Measurements from ENCODE around the gene MELTF. TPM values are rescaled to one million over a fixed set of nuclear protein-coding genes. Genes with fewer than 3 reads are reported as not detected.

MELTF gene
- total RNA-seq, 1 experiment from 2014 or later, result 7.3 TPM

DNA sequence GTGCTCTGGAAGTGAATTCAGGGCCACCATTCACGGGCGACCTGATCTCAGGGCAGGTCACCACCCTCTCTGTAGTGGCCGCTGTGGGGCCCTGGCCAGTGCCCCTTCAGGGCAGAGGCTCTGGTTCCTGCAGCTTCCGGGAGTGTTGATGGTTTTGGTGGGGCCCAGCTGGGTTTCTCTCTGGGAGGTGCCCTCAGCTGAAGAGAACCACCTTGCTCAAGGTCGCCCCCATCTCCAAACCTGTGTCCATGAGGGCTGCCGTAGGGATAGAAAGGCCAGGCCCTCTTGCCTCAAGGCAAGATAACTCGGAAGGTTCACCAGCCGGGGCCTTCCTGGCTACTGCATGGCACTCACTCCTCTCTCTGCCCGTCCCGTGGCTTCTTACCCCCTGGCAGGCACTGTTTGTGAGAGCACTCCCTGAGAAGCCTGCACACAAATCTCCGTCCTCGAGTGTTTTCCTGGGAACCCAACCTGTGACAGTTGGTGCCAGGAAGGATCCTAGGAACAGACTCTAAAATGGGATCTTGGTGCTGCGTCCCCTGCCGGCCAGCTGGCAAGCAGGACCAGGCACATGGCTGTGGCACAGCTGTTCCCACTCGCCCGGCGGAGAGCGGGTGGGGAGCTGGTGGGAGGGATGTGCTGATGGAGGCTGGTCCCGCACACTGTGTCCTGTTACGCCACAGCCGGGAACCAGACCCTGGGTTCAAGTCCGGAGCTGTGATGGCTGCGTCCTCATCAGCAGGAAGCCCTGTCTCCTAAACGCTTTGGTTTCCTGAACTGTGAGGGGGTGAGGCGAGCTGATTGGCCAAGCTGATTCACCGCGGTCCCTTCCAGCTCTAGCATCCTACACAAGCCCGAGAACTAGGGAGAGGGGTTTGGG is 37.8 kb downstream of the MELTF start:
- Mint-ChIP-seq H3K27ac (no peak overlapping the region), H3K36me3 (no peaks in the 10 kb centered on the region), H3K9me3 (0 out of 2 replicates have a peak, but pooled peaks cover 2% of the 10 kb centered on the region), H3K4me3 (no peak overlapping the region), H3K27me3 (ENCODE audit: low read depth) (no peaks in the 10 kb centered on the region; the same call in 1 of the 2 replicates), H3K4me1 (0 out of 2 replicates have a peak, but pooled peaks cover 2% of the 10 kb centered on the region)
- POLR2A ChIA-PET, result no interaction called here
- ATAC-seq, result no peak
- CTCF ChIA-PET, result interaction anchor here (0.6 to 2.4 kb wide), 4 partner anchors 12 to 196 kb away, joined by 4 to 6 read pairs (median 4); partner anchors contain the start of gene MELTF
- DNase-seq (ENCODE audit: low spot score), result no peak
- TF ChIP-seq, protein P1, sequence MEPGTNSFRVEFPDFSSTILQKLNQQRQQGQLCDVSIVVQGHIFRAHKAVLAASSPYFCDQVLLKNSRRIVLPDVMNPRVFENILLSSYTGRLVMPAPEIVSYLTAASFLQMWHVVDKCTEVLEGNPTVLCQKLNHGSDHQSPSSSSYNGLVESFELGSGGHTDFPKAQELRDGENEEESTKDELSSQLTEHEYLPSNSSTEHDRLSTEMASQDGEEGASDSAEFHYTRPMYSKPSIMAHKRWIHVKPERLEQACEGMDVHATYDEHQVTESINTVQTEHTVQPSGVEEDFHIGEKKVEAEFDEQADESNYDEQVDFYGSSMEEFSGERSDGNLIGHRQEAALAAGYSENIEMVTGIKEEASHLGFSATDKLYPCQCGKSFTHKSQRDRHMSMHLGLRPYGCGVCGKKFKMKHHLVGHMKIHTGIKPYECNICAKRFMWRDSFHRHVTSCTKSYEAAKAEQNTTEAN (CRISPR knock-in tag; IDR thresholded peaks at IDR 0.05), result no peak
- TF ChIP-seq, protein P2, sequence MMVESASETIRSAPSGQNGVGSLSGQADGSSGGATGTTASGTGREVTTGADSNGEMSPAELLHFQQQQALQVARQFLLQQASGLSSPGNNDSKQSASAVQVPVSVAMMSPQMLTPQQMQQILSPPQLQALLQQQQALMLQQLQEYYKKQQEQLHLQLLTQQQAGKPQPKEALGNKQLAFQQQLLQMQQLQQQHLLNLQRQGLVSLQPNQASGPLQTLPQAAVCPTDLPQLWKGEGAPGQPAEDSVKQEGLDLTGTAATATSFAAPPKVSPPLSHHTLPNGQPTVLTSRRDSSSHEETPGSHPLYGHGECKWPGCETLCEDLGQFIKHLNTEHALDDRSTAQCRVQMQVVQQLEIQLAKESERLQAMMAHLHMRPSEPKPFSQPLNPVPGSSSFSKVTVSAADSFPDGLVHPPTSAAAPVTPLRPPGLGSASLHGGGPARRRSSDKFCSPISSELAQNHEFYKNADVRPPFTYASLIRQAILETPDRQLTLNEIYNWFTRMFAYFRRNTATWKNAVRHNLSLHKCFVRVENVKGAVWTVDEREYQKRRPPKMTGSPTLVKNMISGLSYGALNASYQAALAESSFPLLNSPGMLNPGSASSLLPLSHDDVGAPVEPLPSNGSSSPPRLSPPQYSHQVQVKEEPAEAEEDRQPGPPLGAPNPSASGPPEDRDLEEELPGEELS (CRISPR knock-in tag; IDR thresholded peaks at IDR 0.05), result no peak
- TF ChIP-seq HMGA2 (CRISPR knock-in tag; IDR thresholded peaks at IDR 0.05), result no peak
- TF ChIP-seq, protein P3, sequence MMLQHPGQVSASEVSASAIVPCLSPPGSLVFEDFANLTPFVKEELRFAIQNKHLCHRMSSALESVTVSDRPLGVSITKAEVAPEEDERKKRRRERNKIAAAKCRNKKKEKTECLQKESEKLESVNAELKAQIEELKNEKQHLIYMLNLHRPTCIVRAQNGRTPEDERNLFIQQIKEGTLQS (CRISPR knock-in tag; conservative IDR thresholded peaks at IDR 0.05), result no peak

DNA sequence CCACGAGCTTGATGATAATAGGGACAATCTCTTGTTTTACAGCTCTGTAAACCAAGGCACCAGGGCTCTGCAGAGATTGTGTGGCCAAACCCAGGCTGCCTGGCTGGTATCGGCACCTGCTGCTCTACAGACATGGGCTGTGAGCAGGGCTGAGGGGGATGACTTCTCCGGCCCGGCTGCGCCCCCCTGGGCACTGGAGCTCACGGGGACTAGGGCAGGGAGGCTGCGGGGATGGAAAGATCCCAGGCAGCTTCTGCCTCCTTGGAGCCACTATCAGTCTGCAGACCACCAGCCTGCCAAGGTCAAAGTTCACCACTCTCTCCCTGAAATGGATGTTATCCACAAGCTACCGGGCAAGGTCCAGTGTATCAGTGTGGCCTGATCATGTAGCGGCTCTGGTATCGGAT is 39.0 kb downstream of the MELTF start:
- TF ChIP-seq ZNF263 (CRISPR knock-in tag; IDR thresholded peaks at IDR 0.05; ENCODE audit: low read depth), result no peak
- TF ChIP-seq, protein P4, sequence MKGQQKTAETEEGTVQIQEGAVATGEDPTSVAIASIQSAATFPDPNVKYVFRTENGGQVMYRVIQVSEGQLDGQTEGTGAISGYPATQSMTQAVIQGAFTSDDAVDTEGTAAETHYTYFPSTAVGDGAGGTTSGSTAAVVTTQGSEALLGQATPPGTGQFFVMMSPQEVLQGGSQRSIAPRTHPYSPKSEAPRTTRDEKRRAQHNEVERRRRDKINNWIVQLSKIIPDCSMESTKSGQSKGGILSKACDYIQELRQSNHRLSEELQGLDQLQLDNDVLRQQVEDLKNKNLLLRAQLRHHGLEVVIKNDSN (CRISPR knock-in tag; IDR thresholded peaks at IDR 0.05), result no peak
- TF ChIP-seq, protein P5, sequence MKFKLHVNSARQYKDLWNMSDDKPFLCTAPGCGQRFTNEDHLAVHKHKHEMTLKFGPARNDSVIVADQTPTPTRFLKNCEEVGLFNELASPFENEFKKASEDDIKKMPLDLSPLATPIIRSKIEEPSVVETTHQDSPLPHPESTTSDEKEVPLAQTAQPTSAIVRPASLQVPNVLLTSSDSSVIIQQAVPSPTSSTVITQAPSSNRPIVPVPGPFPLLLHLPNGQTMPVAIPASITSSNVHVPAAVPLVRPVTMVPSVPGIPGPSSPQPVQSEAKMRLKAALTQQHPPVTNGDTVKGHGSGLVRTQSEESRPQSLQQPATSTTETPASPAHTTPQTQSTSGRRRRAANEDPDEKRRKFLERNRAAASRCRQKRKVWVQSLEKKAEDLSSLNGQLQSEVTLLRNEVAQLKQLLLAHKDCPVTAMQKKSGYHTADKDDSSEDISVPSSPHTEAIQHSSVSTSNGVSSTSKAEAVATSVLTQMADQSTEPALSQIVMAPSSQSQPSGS (CRISPR knock-in tag; IDR thresholded peaks at IDR 0.05; ENCODE audit: borderline replicate concordance, low read depth), result no peak
- TF ChIP-seq, protein P6, sequence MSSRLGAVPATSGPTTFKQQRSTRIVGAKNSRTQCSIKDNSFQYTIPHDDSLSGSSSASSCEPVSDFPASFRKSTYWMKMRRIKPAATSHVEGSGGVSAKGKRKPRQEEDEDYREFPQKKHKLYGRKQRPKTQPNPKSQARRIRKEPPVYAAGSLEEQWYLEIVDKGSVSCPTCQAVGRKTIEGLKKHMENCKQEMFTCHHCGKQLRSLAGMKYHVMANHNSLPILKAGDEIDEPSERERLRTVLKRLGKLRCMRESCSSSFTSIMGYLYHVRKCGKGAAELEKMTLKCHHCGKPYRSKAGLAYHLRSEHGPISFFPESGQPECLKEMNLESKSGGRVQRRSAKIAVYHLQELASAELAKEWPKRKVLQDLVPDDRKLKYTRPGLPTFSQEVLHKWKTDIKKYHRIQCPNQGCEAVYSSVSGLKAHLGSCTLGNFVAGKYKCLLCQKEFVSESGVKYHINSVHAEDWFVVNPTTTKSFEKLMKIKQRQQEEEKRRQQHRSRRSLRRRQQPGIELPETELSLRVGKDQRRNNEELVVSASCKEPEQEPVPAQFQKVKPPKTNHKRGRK (CRISPR knock-in tag; IDR thresholded peaks at IDR 0.05; ENCODE audit: borderline replicate concordance), result no peak
- TF ChIP-seq ZNF138 (CRISPR knock-in tag; conservative IDR thresholded peaks at IDR 0.05), result no peak
- TF ChIP-seq, protein P7, sequence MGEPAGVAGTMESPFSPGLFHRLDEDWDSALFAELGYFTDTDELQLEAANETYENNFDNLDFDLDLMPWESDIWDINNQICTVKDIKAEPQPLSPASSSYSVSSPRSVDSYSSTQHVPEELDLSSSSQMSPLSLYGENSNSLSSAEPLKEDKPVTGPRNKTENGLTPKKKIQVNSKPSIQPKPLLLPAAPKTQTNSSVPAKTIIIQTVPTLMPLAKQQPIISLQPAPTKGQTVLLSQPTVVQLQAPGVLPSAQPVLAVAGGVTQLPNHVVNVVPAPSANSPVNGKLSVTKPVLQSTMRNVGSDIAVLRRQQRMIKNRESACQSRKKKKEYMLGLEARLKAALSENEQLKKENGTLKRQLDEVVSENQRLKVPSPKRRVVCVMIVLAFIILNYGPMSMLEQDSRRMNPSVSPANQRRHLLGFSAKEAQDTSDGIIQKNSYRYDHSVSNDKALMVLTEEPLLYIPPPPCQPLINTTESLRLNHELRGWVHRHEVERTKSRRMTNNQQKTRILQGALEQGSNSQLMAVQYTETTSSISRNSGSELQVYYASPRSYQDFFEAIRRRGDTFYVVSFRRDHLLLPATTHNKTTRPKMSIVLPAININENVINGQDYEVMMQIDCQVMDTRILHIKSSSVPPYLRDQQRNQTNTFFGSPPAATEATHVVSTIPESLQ (CRISPR knock-in tag; IDR thresholded peaks at IDR 0.05), result no peak
- TF ChIP-seq ZNF396 (CRISPR knock-in tag; IDR thresholded peaks at IDR 0.05; ENCODE audit: borderline replicate concordance), result no peak
- no peak for TF ChIP-seq NFATC4 (CRISPR knock-in tag; IDR thresholded peaks at IDR 0.05)
- TF ChIP-seq GRHL2 (CRISPR knock-in tag; IDR thresholded peaks at IDR 0.05; ENCODE audit: insufficient replicate concordance, severe bottlenecking), result no peak
- TF ChIP-seq, protein P8, sequence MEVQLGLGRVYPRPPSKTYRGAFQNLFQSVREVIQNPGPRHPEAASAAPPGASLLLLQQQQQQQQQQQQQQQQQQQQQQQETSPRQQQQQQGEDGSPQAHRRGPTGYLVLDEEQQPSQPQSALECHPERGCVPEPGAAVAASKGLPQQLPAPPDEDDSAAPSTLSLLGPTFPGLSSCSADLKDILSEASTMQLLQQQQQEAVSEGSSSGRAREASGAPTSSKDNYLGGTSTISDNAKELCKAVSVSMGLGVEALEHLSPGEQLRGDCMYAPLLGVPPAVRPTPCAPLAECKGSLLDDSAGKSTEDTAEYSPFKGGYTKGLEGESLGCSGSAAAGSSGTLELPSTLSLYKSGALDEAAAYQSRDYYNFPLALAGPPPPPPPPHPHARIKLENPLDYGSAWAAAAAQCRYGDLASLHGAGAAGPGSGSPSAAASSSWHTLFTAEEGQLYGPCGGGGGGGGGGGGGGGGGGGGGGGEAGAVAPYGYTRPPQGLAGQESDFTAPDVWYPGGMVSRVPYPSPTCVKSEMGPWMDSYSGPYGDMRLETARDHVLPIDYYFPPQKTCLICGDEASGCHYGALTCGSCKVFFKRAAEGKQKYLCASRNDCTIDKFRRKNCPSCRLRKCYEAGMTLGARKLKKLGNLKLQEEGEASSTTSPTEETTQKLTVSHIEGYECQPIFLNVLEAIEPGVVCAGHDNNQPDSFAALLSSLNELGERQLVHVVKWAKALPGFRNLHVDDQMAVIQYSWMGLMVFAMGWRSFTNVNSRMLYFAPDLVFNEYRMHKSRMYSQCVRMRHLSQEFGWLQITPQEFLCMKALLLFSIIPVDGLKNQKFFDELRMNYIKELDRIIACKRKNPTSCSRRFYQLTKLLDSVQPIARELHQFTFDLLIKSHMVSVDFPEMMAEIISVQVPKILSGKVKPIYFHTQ (CRISPR knock-in tag; IDR thresholded peaks at IDR 0.05), result no peak
- CTCF ChIA-PET, result interaction anchor here (0.5 to 2.4 kb wide), 2 partner anchors 11 to 512 kb away, joined by 3 to 5 read pairs; no protein-coding TSS in a partner anchor
- Mint-ChIP-seq H3K27me3 (ENCODE audit: low read depth) (no peaks in the 10 kb centered on the region; the same call in 1 of the 2 replicates), H3K9me3 (peaks cover 8% of the 10 kb centered on the region; the same call in 1 of the 2 replicates), H3K27ac (no peak overlapping the region), H3K4me1 (0 out of 2 replicates have a peak, but pooled peaks cover 2% of the 10 kb centered on the region), H3K4me3 (no peak overlapping the region), H3K36me3 (no peaks in the 10 kb centered on the region)
- POLR2A ChIA-PET, result no interaction called here
- no peak for DNase-seq (ENCODE audit: low spot score)
- no peak for ATAC-seq
